K562 (cell line): ENCODE measurements around the gene ZFX. TPM values are rescaled to one million over a fixed set of nuclear protein-coding genes. Genes with fewer than 3 reads are reported as not detected.

ENCODE experiments used
- ATAC-seq: fragments of 200-7000 bp; cut with Tn5 transposase; 3 replicates; pipeline ENCODE4 v1.9.1; 2020; ENCODE audit warnings: moderate library complexity
- BruUV-seq: library from RNA; stranded (reverse); fragments of 400-500 nt; replicated peaks from 2 replicates; lab custom pipeline; 2021; lab: Mats Ljungman, UMichigan
- CTCF ChIA-PET: fragments of 300-600 bp; formaldehyde crosslinking; extraction: SDS; loops from one replicate; lab custom pipeline; 2021; ENCODE audit warnings: low intra/inter-chr PET ratio; lab: Yijun Ruan, JAX
- POLR2A ChIA-PET: fragments of 300-600, 350-650 bp; sonication (Branson Sonifier 250); formaldehyde crosslinking; extraction: SDS; loops from one replicate; lab custom pipeline; 2021; ENCODE audit warnings: antibody characterized with exemption, inconsistent platforms; lab: Yijun Ruan, JAX
- DNase-seq, 4 experiments: peaks; one replicate each; pipeline versions ENCODE4 v3.0.0 to v3.0.0-alpha.2; 2011 to 2018; ENCODE audit warnings: low spot score in 3 of 4, mixed read lengths in 3 of 4; ENCODE audit errors: extremely low read depth in 1 of 4
- FAIRE-seq: peaks from 2 replicates; lab custom pipeline; 2011; peaks lifted over from hg19 to GRCh38; lab: Jason Lieb, UNC
- H2AFZ ChIP-seq: 2 replicates; pipeline ENCODE4 v1.6.0; 2011; ENCODE audit warnings: low read depth, low read length, control low read depth, inconsistent platforms
- H3K27ac ChIP-seq: fragments of 200-600 bp; 3 replicates; pipeline ENCODE4 v1.8.0; 2011; ENCODE audit warnings: low read depth, mild to moderate bottlenecking, control low read depth, inconsistent platforms, low read length, moderate library complexity, mixed read lengths; ENCODE audit errors: extremely low read depth
- H3K27me3 ChIP-seq, 2 experiments: fragments of 300-600 bp in 1 of 2; 2 replicates in 1 of 2; 3 replicates in 1 of 2; pipeline versions ENCODE4 v1.6.0 to v1.8.0; 2011; ENCODE audit warnings: inconsistent platforms in 2 of 2, low read length in 2 of 2, mild to moderate bottlenecking in 1 of 2, mixed read lengths in 1 of 2, moderate library complexity in 1 of 2; ENCODE audit not compliant: control insufficient read depth in 2 of 2, insufficient read depth in 2 of 2
- H3K36me3 ChIP-seq: fragments of 300-600 bp; 3 replicates; pipeline ENCODE4 v1.8.0; 2011; ENCODE audit warnings: mild to moderate bottlenecking, low read length, inconsistent platforms; ENCODE audit not compliant: control insufficient read depth, insufficient read depth
- H3K4me1 ChIP-seq, 2 experiments: fragments of 200-600 bp in 1 of 2; replicated peaks in 1 of 2; 2 replicates in 1 of 2; 3 replicates in 1 of 2; pipeline versions ENCODE4 v1.5.1 to v1.8.0; 2011; ENCODE audit warnings: inconsistent platforms in 2 of 2, low read length in 2 of 2, mild to moderate bottlenecking in 1 of 2, mixed read lengths in 1 of 2, moderate library complexity in 1 of 2; ENCODE audit not compliant: control insufficient read depth in 2 of 2, insufficient read depth in 2 of 2
- H3K4me2 ChIP-seq: 2 replicates; pipeline ENCODE4 v1.6.1; 2011; ENCODE audit warnings: low read length, control low read depth, inconsistent platforms, mixed read lengths; ENCODE audit not compliant: insufficient read depth
- H3K4me3 ChIP-seq: fragments of 200-600 bp; sonication (generic), shearing (Covaris generic); 2 replicates; pipeline ENCODE4 v1.5.1; 2016; ENCODE audit warnings: control low read depth, inconsistent platforms
- H3K79me2 ChIP-seq: fragments of 200-600 bp; 3 replicates; pipeline ENCODE4 v1.8.0; 2011; ENCODE audit warnings: low read length, inconsistent platforms; ENCODE audit not compliant: control insufficient read depth, insufficient read depth
- H3K9ac ChIP-seq, 2 experiments: 2 replicates each; pipeline versions ENCODE4 v1.6.0 to v1.6.1; 2011; ENCODE audit warnings: low read depth in 2 of 2, low read length in 2 of 2, control low read depth in 1 of 2, inconsistent platforms in 1 of 2, mild to moderate bottlenecking in 1 of 2, mixed read lengths in 1 of 2; ENCODE audit not compliant: insufficient read depth in 1 of 2
- H3K9me1 ChIP-seq: one replicate; pipeline ENCODE4 v1.6.0; 2011; ENCODE audit warnings: inconsistent platforms, mild to moderate bottlenecking, low read length, moderate library complexity; ENCODE audit not compliant: control insufficient read depth, insufficient read depth
- H3K9me3 ChIP-seq: replicated peaks from 2 replicates; pipeline ENCODE4 v1.5.1; 2011; ENCODE audit warnings: low read depth, low read length, inconsistent platforms; ENCODE audit not compliant: control insufficient read depth, insufficient read depth
- H4K20me1 ChIP-seq: replicated peaks from 2 replicates; pipeline ENCODE4 v1.6.1; 2011; ENCODE audit warnings: low read length, inconsistent platforms, mixed read lengths; ENCODE audit not compliant: control insufficient read depth, insufficient read depth
- ATF2 ChIP-seq: sonication (generic); formaldehyde crosslinking; IDR thresholded peaks from 2 replicates; pipeline ENCODE4 v1.8.1; 2022; ENCODE audit warnings: missing genetic modification reagents
- ATF7 ChIP-seq: fragments of 450-650 bp; IDR thresholded peaks from 2 replicates; pipeline ENCODE4 v1.7.1; 2014; ENCODE audit warnings: mild to moderate bottlenecking, moderate library complexity
- BCOR ChIP-seq: fragments of 450-650 bp; IDR thresholded peaks from 2 replicates; pipeline ENCODE4 v1.6.1; 2016
- E4F1 ChIP-seq: fragments of 250-450 bp; sonication (Bioruptor Pico); IDR thresholded peaks from 2 replicates; pipeline ENCODE4 v1.5.0; 2021; ENCODE audit warnings: mild to moderate bottlenecking, borderline replicate concordance
- FOXO4 ChIP-seq: fragments of 450-650 bp; formaldehyde crosslinking; IDR thresholded peaks from 2 replicates; pipeline ENCODE4 v1.4.0; 2020; ENCODE audit warnings: mild to moderate bottlenecking, moderate library complexity
- GTF3C2 ChIP-seq: IDR thresholded peaks from 3 replicates; pipeline ENCODE4 v1.6.1; 2011; ENCODE audit warnings: borderline replicate concordance, mild to moderate bottlenecking, moderate library complexity; ENCODE audit not compliant: insufficient read length; ENCODE audit errors: extremely low read depth
- HDAC6 ChIP-seq: IDR thresholded peaks from 2 replicates; pipeline ENCODE4 v1.6.1; 2012; ENCODE audit warnings: low read depth, mild to moderate bottlenecking, control low read depth, inconsistent platforms, low read length, moderate library complexity
- NCOA1 ChIP-seq: fragments of 450-650 bp; IDR thresholded peaks from 2 replicates; pipeline ENCODE4 v1.6.1; 2016; ENCODE audit warnings: low read depth
- NFYB ChIP-seq: IDR thresholded peaks from 2 replicates; pipeline ENCODE4 v1.6.1; 2011; ENCODE audit warnings: mild to moderate bottlenecking, moderate library complexity; ENCODE audit not compliant: insufficient read length; ENCODE audit errors: extremely low read depth
- ZNF431 ChIP-seq: sonication (generic); formaldehyde crosslinking; IDR thresholded peaks from 2 replicates; pipeline ENCODE4 v1.8.0; 2022; ENCODE audit warnings: mild to moderate bottlenecking, missing genetic modification reagents
- ZNF436 ChIP-seq: fragments of 250-450, 450-650 bp; sonication (Bioruptor Pico); formaldehyde crosslinking; IDR thresholded peaks from 2 replicates; pipeline ENCODE4 v1.7.0; 2020; ENCODE audit warnings: mild to moderate bottlenecking
- WGBS: fragments of 100-300 bp; shearing (Covaris generic); methylation state at CpG from one replicate; pipeline ENCODE4 v1.1.6; 2016; ENCODE audit warnings: low coverage, mixed read lengths; ENCODE audit not compliant: insufficient coverage; ENCODE audit errors: missing lambda C conversion rate; 5-methylcytosine and 5-hydroxymethylcytosine counted together
- in situ Hi-C: fragments of 300-500 bp; cut with MboI; formaldehyde crosslinking; loops from 4 replicates; pipeline ENCODE4 v1.15.0; 2018; ENCODE audit warnings: inconsistent platforms, mixed read lengths
- intact Hi-C: fragments of 100-400 bp; cut with micrococcal nuclease; formaldehyde crosslinking; loops from 2 replicates; pipeline ENCODE4 v1.14.2; 2022
- polyA plus RNA-seq, 8 experiments: library from polyadenylated mRNA; depleted of rRNA in 4 of 8; stranded (reverse) in 5 of 8; unstranded in 3 of 8; fragments of >200 nt; fragmentation: Nextera tagmentation in 2 of 8; fragmentation: Illumina TruSeq in 1 of 8; extraction: Ambion mirVana in 2 of 8; extraction: Trizol in 1 of 8; gene quantifications; 2 replicates each; pipeline versions ENCODE4 v1.2.1 to v1.2.3, GENCODE V29; 2011 to 2014; ENCODE audit warnings: inconsistent platforms in 1 of 8, missing spikeins in 1 of 8
- total RNA-seq, 7 experiments: library from RNA; depleted of rRNA in 6 of 7; stranded (reverse); fragments of >200 nt in 6 of 7; fragmentation: Illumina TruSeq in 2 of 7; extraction: Trizol in 2 of 7; gene quantifications; 2 replicates each; pipeline versions ENCODE4 v1.2.1 to v1.2.3, GENCODE V29; 2011 to 2021; ENCODE audit warnings: low replicate concordance in 1 of 7

Gene ZFX
- total and polyA plus RNA-seq, 9 of the 15 experiments (the other 6 are each of a cell fraction or from before 2014, with no cell fraction given) = 5.3 to 25.2 (median 11.4) TPM

- CTCF ChIA-PET = no interaction called here
- ATAC-seq (no peak), DNase-seq (no peak), FAIRE-seq (no peak)
- H3K4me3 ChIP-seq = no peak overlapping the region
- peaks cover 76% of the 10 kb centered on the region for H3K79me2 ChIP-seq
- POLR2A ChIA-PET = interaction anchor here (1.9 kb wide), 1 partner anchor 10 kb away, joined by 7 read pairs; no protein-coding TSS in a partner anchor
- H3K9me3 ChIP-seq = no peaks in the 10 kb centered on the region
- no peaks in the 10 kb centered on the region for H3K9me1 ChIP-seq
- H4K20me1 ChIP-seq = 0 out of 2 replicates have a peak, but pooled peaks cover 6% of the 10 kb centered on the region
- H3K4me1 ChIP-seq = no peaks in the 10 kb centered on the region
- in situ Hi-C loops = no loop called here
- peaks cover 30% of the 10 kb centered on the region; the same call in 2 of the 3 replicates for H3K36me3 ChIP-seq
- no peak overlapping the region for H3K27ac ChIP-seq
- no peak overlapping the region for H2AFZ ChIP-seq
- H3K9ac ChIP-seq = no peak overlapping the region
- intact Hi-C loops = no loop called here
- no peak overlapping the region for H3K4me2 ChIP-seq
- no TSS peak for BruUV-seq
- no peaks in the 10 kb centered on the region for H3K27me3 ChIP-seq
- WGBS = 78% methylated on average over 2 of the region's 2 CpGs
- no peak for TF ChIP-seq BCOR
- TF ChIP-seq ZNF436 (CRISPR knock-in tag) = no peak
- TF ChIP-seq ATF2 = no peak
- TF ChIP-seq E4F1 = no peak
- TF ChIP-seq ZNF431 (CRISPR knock-in tag) = no peak
- no peak for TF ChIP-seq GTF3C2
- TF ChIP-seq HDAC6 = no peak
- TF ChIP-seq NCOA1 = no peak
- TF ChIP-seq NFYB = no peak
- no peak for TF ChIP-seq FOXO4 (CRISPR knock-in tag)
- no peak for TF ChIP-seq ATF7
These were observed 50.6 kb downstream of the ZFX start for GRCh38 chrX:24200133-24200532.
